NCI-H2227 (cell line): ENCODE measurements around the gene B4GALNT4.
"Not testable (repeated sequence)": the region's sequence is repeated elsewhere in the genome, so short reads cannot be mapped to it uniquely, and the experiment has no call there.

ENCODE experiments used
- DNase-seq: peaks from one replicate; lab custom pipeline; 2025; ENCODE audit not compliant: unreplicated experiment; lab: John Stamatoyannopoulos, UW

Gene B4GALNT4

GRCh38 chr11:391117-392017, 22.1 kb downstream of the B4GALNT4 start:
- no peak for DNase-seq

DNA sequence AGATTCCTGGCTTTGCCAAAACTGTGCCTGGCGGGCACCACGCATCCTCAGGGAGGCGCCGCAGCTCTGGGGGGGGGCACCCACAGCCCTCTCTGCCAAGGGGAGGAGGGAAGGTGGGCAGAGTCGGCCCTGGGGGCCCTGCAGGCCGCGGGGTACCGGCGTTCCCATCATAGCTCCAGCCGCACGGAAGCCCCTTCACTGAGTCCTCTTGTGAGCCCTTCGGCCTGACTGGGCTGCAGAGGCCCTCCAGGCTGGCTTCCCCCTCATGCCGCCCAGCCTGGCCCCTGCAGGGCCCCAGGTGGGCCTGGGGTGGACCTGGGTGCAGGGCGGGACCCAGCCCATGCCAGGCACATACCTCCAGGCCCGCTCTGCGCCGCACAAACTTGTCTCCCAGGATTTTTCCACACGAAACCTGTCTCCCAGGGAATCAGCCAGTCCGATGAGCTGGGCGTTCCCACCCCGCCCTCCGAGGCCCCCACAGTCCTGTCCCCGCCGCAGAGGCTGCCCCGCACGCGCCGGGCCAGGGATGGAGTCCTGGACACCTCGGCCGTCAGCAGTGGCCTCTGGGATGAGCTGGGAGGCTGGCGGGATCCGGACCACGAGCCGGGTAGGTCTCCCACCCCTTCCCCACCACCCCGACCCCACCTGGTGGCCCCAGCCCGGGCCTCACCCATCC, 22.9 kb downstream of the B4GALNT4 start:
- no peak for DNase-seq

GRCh38 chr11:393219-394033, 24.1 kb downstream of the B4GALNT4 start:
- DNase-seq = no peak

DNA sequence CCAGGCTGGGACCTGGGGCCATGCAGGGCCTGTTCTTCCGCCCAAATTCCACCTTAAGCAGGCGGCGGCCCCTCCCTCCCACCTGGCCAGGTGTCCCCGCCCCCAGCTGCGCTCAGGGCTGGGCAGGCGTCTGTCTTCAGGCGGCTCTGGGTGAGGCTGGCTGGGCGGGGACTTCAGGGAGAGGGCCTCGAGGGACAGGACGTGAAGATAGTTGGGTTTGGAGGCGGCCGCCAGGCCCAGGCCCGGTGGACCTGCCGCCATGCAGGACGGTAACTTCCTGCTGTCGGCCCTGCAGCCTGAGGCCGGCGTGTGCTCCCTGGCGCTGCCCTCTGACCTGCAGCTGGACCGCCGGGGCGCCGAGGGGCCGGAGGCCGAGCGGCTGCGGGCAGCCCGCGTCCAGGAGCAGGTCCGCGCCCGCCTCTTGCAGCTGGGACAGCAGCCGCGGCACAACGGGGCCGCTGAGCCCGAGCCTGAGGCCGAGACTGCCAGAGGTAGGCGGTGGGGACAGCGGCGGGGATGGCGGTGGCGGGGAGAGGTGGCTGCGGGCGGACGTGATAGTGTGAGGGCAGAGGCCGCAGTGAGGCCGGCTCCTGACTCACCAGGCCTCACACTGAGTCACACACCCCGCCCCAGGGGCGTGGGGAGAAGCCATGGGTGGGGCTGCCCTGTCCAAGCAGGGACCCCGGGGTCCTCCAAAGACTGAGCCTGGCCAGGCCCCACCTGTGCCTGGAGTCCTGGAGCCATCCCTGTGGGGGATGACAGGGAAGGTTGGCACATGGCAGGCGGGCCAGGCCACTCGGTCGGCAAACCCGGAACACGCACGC, 24.9 kb downstream of the B4GALNT4 start, which contains the start of gene PKP3:
PKP3 (plus strand) TSS at position 176 of the 824 bp plus-strand sequence; CDS start at position 260, 84 bp downstream.
- no peak for DNase-seq

DNA sequence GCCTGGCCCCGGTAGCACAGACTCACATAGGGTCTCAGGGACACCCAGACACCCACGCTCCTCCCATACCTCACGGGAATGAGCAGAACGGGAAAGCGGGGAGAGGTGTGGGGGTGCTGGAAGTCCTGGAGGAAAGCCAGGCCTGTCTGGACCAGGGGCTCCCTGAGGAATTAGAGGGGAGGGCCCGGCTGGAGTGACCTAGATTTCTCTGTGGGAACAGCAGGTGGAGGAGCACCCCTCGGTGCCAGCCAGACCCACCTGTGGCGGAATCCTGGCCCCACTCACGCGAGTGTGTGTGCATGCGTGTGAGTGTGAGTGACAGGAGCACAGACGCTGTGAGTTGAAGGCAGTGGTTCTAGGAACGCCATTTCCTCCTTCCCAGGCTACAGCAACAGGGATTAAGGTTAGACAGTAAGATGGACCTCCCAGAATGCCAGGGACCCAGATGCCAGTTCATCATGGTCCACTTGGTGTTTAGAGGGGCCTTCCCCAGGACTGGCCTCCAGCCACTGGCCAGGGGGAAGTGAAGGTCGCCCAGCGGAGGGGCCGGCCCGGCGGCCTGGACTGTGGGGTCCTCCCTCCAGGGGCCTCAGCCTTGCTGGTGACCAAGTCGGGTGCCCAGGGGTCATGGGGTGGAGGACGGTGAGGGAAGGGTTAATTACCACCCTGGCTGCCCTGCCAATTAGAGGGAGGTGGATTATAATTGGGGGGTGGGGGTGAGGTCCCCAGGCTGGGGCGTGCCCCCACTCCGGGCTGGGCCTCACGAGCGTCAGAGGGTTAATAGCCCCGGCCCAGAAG, 25.8 kb downstream of the B4GALNT4 start:
- DNase-seq = no peak

- DNase-seq = no peak
These were observed 26.6 kb downstream of the B4GALNT4 start for GRCh38 chr11:395866-396265.

GRCh38 chr11:396511-396947, 27.2 kb downstream of the B4GALNT4 start:
- peak; percentile 75 for DNase-seq

DNA sequence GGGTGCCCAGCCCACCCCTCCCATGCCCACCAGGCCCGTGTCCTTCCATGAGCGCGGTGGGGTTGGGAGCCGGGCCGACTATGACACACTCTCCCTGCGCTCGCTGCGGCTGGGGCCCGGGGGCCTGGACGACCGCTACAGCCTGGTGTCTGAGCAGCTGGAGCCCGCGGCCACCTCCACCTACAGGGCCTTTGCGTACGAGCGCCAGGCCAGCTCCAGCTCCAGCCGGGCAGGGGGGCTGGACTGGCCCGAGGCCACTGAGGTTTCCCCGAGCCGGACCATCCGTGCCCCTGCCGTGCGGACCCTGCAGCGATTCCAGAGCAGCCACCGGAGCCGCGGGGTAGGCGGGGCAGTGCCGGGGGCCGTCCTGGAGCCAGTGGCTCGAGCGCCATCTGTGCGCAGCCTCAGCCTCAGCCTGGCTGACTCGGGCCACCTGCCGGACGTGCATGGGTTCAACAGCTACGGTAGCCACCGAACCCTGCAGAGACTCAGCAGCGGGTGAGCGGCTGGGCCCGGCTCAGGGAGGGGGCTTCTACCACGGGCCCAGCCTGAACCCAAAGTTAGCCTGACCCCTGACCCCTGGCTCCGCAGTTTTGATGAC, 27.7 kb downstream of the B4GALNT4 start:
- peak; percentile 91 for DNase-seq

DNA sequence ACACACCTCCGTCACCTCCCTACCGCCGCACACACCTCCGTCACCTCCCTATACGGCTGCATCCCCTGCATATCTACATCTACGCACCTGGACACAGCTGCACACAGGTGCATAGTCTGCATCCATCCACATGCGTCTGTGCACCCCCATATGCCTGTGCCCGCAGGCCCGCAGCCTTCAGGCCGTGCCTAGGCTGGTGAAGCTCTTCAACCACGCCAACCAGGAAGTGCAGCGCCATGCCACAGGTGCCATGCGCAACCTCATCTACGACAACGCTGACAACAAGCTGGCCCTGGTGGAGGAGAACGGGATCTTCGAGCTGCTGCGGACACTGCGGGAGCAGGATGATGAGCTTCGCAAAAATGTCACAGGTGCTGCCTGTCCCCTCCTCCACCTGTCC, 29.5 kb downstream of the B4GALNT4 start:
- no peak for DNase-seq

DNA sequence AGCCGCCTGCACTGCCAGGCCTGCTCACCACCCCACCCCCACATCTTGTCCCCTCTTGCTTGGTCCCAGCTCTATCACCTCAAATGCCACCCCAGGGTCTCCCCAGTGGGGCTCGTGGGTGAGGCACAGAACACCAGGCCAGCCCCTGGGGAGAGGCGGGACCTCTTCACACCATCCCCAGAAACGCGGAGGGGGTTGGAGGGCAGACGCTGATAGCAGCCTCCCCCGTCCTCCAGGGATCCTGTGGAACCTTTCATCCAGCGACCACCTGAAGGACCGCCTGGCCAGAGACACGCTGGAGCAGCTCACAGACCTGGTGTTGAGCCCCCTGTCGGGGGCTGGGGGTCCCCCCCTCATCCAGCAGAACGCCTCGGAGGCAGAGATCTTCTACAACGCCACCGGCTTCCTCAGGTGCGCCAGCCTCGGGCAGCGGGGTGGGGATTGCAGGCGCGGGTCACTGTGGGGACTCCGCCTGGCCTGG, 30.5 kb downstream of the B4GALNT4 start:
- DNase-seq = no peak

- DNase-seq = no peak
These were observed 31.0 kb downstream of the B4GALNT4 start for GRCh38 chr11:400241-400689.

GRCh38 chr11:401196-401595, 31.9 kb downstream of the B4GALNT4 start:
- not testable (repeated sequence) for DNase-seq

DNA sequence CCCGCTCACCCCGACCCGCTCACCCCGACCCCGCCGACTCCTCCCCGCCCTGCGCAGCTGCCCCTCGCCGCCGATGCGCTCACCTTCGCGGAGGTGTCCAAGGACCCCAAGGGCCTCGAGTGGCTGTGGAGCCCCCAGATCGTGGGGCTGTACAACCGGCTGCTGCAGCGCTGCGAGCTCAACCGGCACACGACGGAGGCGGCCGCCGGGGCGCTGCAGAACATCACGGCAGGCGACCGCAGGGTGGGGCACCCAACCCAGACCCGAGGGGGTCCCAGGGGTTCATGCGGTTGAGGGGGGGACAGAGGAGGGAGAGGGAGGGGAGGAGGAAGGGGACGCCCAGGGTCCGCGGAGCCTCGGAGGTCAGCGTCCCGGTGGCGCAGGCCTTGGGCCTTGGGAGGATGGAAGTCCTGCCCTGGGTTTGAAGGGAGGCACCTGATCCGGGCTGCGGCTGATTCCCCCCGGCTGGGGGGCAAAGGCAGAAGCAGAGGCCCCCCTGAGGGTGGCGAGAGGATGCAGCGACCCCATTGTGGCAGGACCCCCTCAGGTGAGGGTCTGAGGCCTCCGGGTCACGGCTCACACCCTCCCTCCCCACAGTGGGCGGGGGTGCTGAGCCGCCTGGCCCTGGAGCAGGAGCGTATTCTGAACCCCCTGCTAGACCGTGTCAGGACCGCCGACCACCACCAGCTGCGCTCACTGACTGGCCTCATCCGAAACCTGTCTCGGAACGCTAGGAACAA, 33.9 kb downstream of the B4GALNT4 start:
- DNase-seq = no peak

- no peak for DNase-seq
These were observed 34.6 kb downstream of the B4GALNT4 start for GRCh38 chr11:403761-404431.

- no peak for DNase-seq
These were observed 35.4 kb downstream of the B4GALNT4 start for GRCh38 chr11:404551-405264.

- no peak for DNase-seq
These were observed 36.1 kb downstream of the B4GALNT4 start for GRCh38 chr11:405323-405953.
